Spleen (tissue), 11 donors: ENCODE data around the gene SREBF2. TPM values are rescaled to one million over a fixed set of nuclear protein-coding genes. Genes with fewer than 3 reads are reported as not detected.

ENCODE experiments used
- DNase-seq: peaks from one replicate; pipeline ENCODE4 v3.0.0-alpha.2; 2020
- H3K27ac ChIP-seq, 8 donors: fragments of 200-600 bp; sonication (generic) in 7 of 8; 1 replicate in 4 of 8; 2 replicates in 4 of 8; pipeline versions ENCODE4 v1.5.0 to v1.8.0; 2016 to 2021; ENCODE audit warnings: inconsistent platforms in 4 of 8, mild to moderate bottlenecking in 4 of 8, moderate library complexity in 1 of 8
- H3K27me3 ChIP-seq, 7 donors: fragments of 200-600 bp; sonication (generic) in 6 of 7; replicated peaks in 1 of 7; 1 replicate in 4 of 7; 2 replicates in 3 of 7; pipeline versions ENCODE4 v1.5.0 to v1.8.0; 2016 to 2021; ENCODE audit warnings: inconsistent platforms in 3 of 7, mild to moderate bottlenecking in 1 of 7
- H3K36me3 ChIP-seq, 6 donors: fragments of 200-600 bp; sonication (generic) in 5 of 6; 1 replicate in 4 of 6; 2 replicates in 2 of 6; pipeline versions ENCODE4 v1.5.0 to v1.8.0; 2016 to 2021; ENCODE audit warnings: inconsistent platforms in 2 of 6
- H3K4me1 ChIP-seq, 6 donors: fragments of 200-600 bp; sonication (generic) in 5 of 6; 1 replicate in 3 of 6; 2 replicates in 3 of 6; pipeline versions ENCODE4 v1.5.0 to v1.8.0; 2016 to 2021; ENCODE audit warnings: inconsistent platforms in 3 of 6
- H3K4me3 ChIP-seq, 8 donors: fragments of 200-600 bp; sonication (generic) in 7 of 8; 1 replicate in 4 of 8; 2 replicates in 4 of 8; pipeline versions ENCODE4 v1.5.0 to v1.8.0; 2016 to 2021; ENCODE audit warnings: inconsistent platforms in 4 of 8, mild to moderate bottlenecking in 4 of 8, moderate library complexity in 2 of 8
- H3K9me3 ChIP-seq, 8 donors: fragments of 200-600 bp; sonication (generic) in 7 of 8; 1 replicate in 4 of 8; 2 replicates in 4 of 8; pipeline versions ENCODE4 v1.5.0 to v1.8.0; 2016 to 2021; ENCODE audit warnings: inconsistent platforms in 4 of 8
- CTCF ChIP-seq, 11 experiments: fragments of 200-600 bp in 7 of 11; fragments of 450-650 bp in 4 of 11; sonication (generic) in 4 of 11; IDR thresholded peaks in 8 of 11; conservative IDR thresholded peaks in 3 of 11; 1 replicate in 7 of 11; 2 replicates in 4 of 11; pipeline versions ENCODE4 v1.4.0 to v1.8.0; 2016 to 2021; ENCODE audit warnings: antibody characterized with exemption in 11 of 11, inconsistent platforms in 4 of 11, mild to moderate bottlenecking in 1 of 11
- POLR2A ChIP-seq, 3 donors: fragments of 450-650 bp; IDR thresholded peaks; one replicate each; pipeline ENCODE4 v1.5.1; 2017; ENCODE audit warnings: antibody characterized with exemption in 3 of 3, mild to moderate bottlenecking in 1 of 3
- POLR2AphosphoS5 ChIP-seq, 3 donors: sonication (generic); formaldehyde crosslinking; IDR thresholded peaks; one replicate each; pipeline ENCODE4 v1.5.1; 2017; ENCODE audit warnings: antibody characterized with exemption in 3 of 3
- WGBS, 5 donors: extraction: QIAGEN DNeasy Blood & Tissue Kit in 3 of 5; methylation state at CpG; one replicate each; pipeline versions ENCODE4 v1.1.5 to v1.1.7; 2013 to 2018; 5-methylcytosine and 5-hydroxymethylcytosine counted together
- intact Hi-C: fragments of 100-400 bp; cut with DNase I; formaldehyde crosslinking; loops from one replicate; pipeline ENCODE4 v1.15.0; 2023; ENCODE audit warnings: low total_unique reads
- polyA plus RNA-seq, 3 donors: library from polyadenylated mRNA; stranded (reverse); fragments of 200-250 nt; gene quantifications; one replicate each; pipeline ENCODE4 v1.2.1, GENCODE V29; 2013
- total RNA-seq, 7 donors: library from RNA; depleted of rRNA in 3 of 7; stranded (reverse); fragments of >200 nt in 3 of 7; fragmentation: NEBNext Ultra II Directional in 4 of 7; extraction: Animal tissue kit (Norgen Biotek cat#: 25700) in 4 of 7; gene quantifications; one replicate each; pipeline versions ENCODE4 v1.1.0 to v1.2.1, GENCODE V29; 2016 to 2021
- donor health status: healthy with polysubstance abuse.
- donor health status: DM: no; HTN: no; CAD: no; lungs with moderate emphysema.
- donor health status: DM: no; HTN: no; CAD: no.
- donor health status: Bipolar disorder and iron deficiency.
- donor health status: healthy.
- donor health status: DM: no; HTN: no; CAD: no.
- donor health status: DM: yes; HTN: yes; CAD: no.

SREBF2 gene
- total and polyA plus RNA-seq, 10 donors, result 19.4 to 104 (median 63.3) TPM

- WGBS, 5 donors, result 78 to 98% (median 86%) methylated on average over 4 of the region's 4 CpGs
- H3K9me3 ChIP-seq, result no peaks in the 10 kb centered on the region
- peaks cover 0 to 100% (median 93%) of the 10 kb centered on the region in 6 donors for H3K36me3 ChIP-seq
- no peaks in the 10 kb centered on the region for H3K27me3 ChIP-seq
- intact Hi-C loops, result no loop called here
- H3K4me3 ChIP-seq, result no peak overlapping the region
- H3K27ac ChIP-seq, result no peak overlapping the region
- TF ChIP-seq CTCF (IDR thresholded peaks at IDR 0.05 in 8 of 11, conservative IDR thresholded peaks at IDR 0.05 in 3 of 11), result no peak
- TF ChIP-seq POLR2A (IDR thresholded peaks at IDR 0.05), result no peak
- no peak for TF ChIP-seq POLR2AphosphoS5 (IDR thresholded peaks at IDR 0.05)
- H3K4me1 ChIP-seq, result peaks cover 0 to 17% (median 3%) of the 10 kb centered on the region in 6 donors
- no peak for DNase-seq
Observed at GRCh38 chr22:41892721-41893120, 59.8 kb downstream of the SREBF2 start.

GRCh38 chr22:41893591-41894375 lies 60.9 kb downstream of the SREBF2 start:
- Histone ChIP-seq H3K9me3 (no peaks in the 10 kb centered on the region), H3K36me3 (peaks cover 0 to 100% (median 93%) of the 10 kb centered on the region in 6 donors), H3K27ac (no peak overlapping the region), H3K27me3 (no peaks in the 10 kb centered on the region), H3K4me1 (peaks cover 0 to 6% (median 0%) of the 10 kb centered on the region in 6 donors), H3K4me3 (no peak overlapping the region)
- 89 to 92% (median 90%) methylated on average over 7 of the region's 7 CpGs for WGBS, 5 donors
- intact Hi-C loops, result no loop called here
- DNase-seq, result no peak
- TF ChIP-seq POLR2AphosphoS5 (IDR thresholded peaks at IDR 0.05), result no peak
- TF ChIP-seq POLR2A (IDR thresholded peaks at IDR 0.05), result no peak
- no peak for TF ChIP-seq CTCF (IDR thresholded peaks at IDR 0.05 in 8 of 11, conservative IDR thresholded peaks at IDR 0.05 in 3 of 11)

GRCh38 chr22:41898645-41899044 lies 65.7 kb downstream of the SREBF2 start:
- no peak for DNase-seq
- Histone ChIP-seq H3K9me3 (no peaks in the 10 kb centered on the region), H3K36me3 (peaks cover 3 to 100% (median 95%) of the 10 kb centered on the region in 6 donors), H3K27ac (no peak overlapping the region), H3K27me3 (no peaks in the 10 kb centered on the region), H3K4me3 (no peak overlapping the region), H3K4me1 (no peaks in the 10 kb centered on the region)
- intact Hi-C loops, result no loop called here
- TF ChIP-seq POLR2A (IDR thresholded peaks at IDR 0.05), result no peak
- TF ChIP-seq POLR2AphosphoS5 (IDR thresholded peaks at IDR 0.05), result no peak
- no peak for TF ChIP-seq CTCF (IDR thresholded peaks at IDR 0.05 in 8 of 11, conservative IDR thresholded peaks at IDR 0.05 in 3 of 11)
- 85 to 94% (median 93%) methylated on average over 9 to 11 of the region's 11 CpGs for WGBS, 5 donors

GRCh38 chr22:41899110-41899509 lies 66.2 kb downstream of the SREBF2 start:
- H3K27ac ChIP-seq, result no peak overlapping the region
- H3K9me3 ChIP-seq, result no peaks in the 10 kb centered on the region
- intact Hi-C loops, result no loop called here
- TF ChIP-seq POLR2A (IDR thresholded peaks at IDR 0.05), result no peak
- no peak for TF ChIP-seq CTCF (IDR thresholded peaks at IDR 0.05 in 8 of 11, conservative IDR thresholded peaks at IDR 0.05 in 3 of 11)
- TF ChIP-seq POLR2AphosphoS5 (IDR thresholded peaks at IDR 0.05), result no peak
- no peaks in the 10 kb centered on the region for H3K4me1 ChIP-seq
- peaks cover 3 to 100% (median 96%) of the 10 kb centered on the region in 6 donors for H3K36me3 ChIP-seq
- DNase-seq, result no peak
- H3K27me3 ChIP-seq, result no peaks in the 10 kb centered on the region
- H3K4me3 ChIP-seq, result no peak overlapping the region
- WGBS, 5 donors, result 90 to 96% (median 93%) methylated on average over 5 of the region's 5 CpGs
